Neural cell (in vitro differentiated cells): ENCODE measurements around the gene APBB2. TPM values are rescaled to one million over a fixed set of nuclear protein-coding genes. Genes with fewer than 3 reads are reported as not detected.

Experiments
- H2AFZ ChIP-seq: fragments of 200-600, 300-800 bp; sonication (generic), shearing (Covaris generic); 2 replicates; pipeline ENCODE4 v1.6.0; 2014; ENCODE audit warnings: low read depth, mild to moderate bottlenecking, antibody characterized with exemption, low read length, moderate library complexity
- H3F3A ChIP-seq: fragments of 200-600 bp; shearing (Covaris generic); 2 replicates; pipeline ENCODE4 v1.6.1; 2016; ENCODE audit warnings: mild to moderate bottlenecking, moderate library complexity, mixed read lengths, antibody characterized with exemption, low read length; ENCODE audit not compliant: insufficient read depth, poor library complexity, severe bottlenecking
- H3K27ac ChIP-seq: fragments of 200-600, 300-800 bp; sonication (generic), shearing (Covaris generic); 2 replicates; pipeline ENCODE4 v1.5.1; 2014; ENCODE audit warnings: mild to moderate bottlenecking, low read length, moderate library complexity
- H3K27me3 ChIP-seq: fragments of 300-800, 200-600 bp; sonication (generic), shearing (Covaris generic); 2 replicates; pipeline ENCODE4 v1.6.0; 2014; ENCODE audit warnings: mild to moderate bottlenecking, low read depth, low read length, moderate library complexity; ENCODE audit not compliant: insufficient read depth
- H3K36me3 ChIP-seq: fragments of 300-800, 200-600 bp; sonication (generic), shearing (Covaris generic); 2 replicates; pipeline ENCODE4 v1.5.1; 2014; ENCODE audit warnings: mild to moderate bottlenecking, antibody characterized with exemption, low read length, moderate library complexity; ENCODE audit not compliant: insufficient read depth
- H3K4me2 ChIP-seq: fragments of 300-800, 200-600 bp; sonication (generic), shearing (Covaris generic); 2 replicates; pipeline ENCODE4 v1.6.0; 2014; ENCODE audit warnings: mild to moderate bottlenecking, low read length
- H3K4me3 ChIP-seq: fragments of 300-800, 200-600 bp; sonication (generic), shearing (Covaris generic); 2 replicates; pipeline ENCODE4 v1.5.1; 2014; ENCODE audit warnings: mild to moderate bottlenecking, low read length, moderate library complexity
- H3K79me2 ChIP-seq: fragments of 200-600 bp; shearing (Covaris generic); replicated peaks from 2 replicates; pipeline ENCODE4 v1.6.0; 2014; ENCODE audit warnings: mild to moderate bottlenecking, low read length, moderate library complexity; ENCODE audit not compliant: insufficient read depth
- H3K9ac ChIP-seq: fragments of 300-800, 200-600 bp; sonication (generic), shearing (Covaris generic); 2 replicates; pipeline ENCODE4 v1.6.1; 2016; ENCODE audit warnings: mild to moderate bottlenecking, low read length, mixed read lengths
- H3K9me2 ChIP-seq: fragments of 200-600 bp; shearing (Covaris generic); 2 replicates; pipeline ENCODE4 v1.6.1; 2016; ENCODE audit warnings: mild to moderate bottlenecking, low read length, mixed read lengths; ENCODE audit not compliant: insufficient read depth
- H3K9me3 ChIP-seq: fragments of 200-600, 300-800 bp; sonication (generic), shearing (Covaris generic); 2 replicates; pipeline ENCODE4 v1.6.1; 2016; ENCODE audit warnings: mild to moderate bottlenecking, mixed run types, low read length, moderate library complexity, mixed read lengths
- H4K20me1 ChIP-seq: fragments of 200-600 bp; shearing (Covaris generic); 2 replicates; pipeline ENCODE4 v1.6.1; 2016; ENCODE audit warnings: mild to moderate bottlenecking, mixed run types; ENCODE audit not compliant: insufficient read depth
- CTCF ChIP-seq: fragments of 450-650 bp; IDR thresholded peaks from 2 replicates; pipeline ENCODE4 v1.5.1; 2014; ENCODE audit warnings: antibody characterized with exemption, mild to moderate bottlenecking, moderate library complexity; ENCODE audit not compliant: poor library complexity, severe bottlenecking
- EP300 ChIP-seq: fragments of 450-650 bp; conservative IDR thresholded peaks from 2 replicates; pipeline ENCODE4 v1.6.1; 2014; ENCODE audit warnings: antibody characterized with exemption, mild to moderate bottlenecking, moderate library complexity; ENCODE audit not compliant: poor library complexity, severe bottlenecking
- EZH2 ChIP-seq: fragments of 200-600, 300-800 bp; shearing (Covaris generic), sonication (generic); IDR thresholded peaks from 2 replicates; pipeline ENCODE4 v1.6.1; 2014; ENCODE audit warnings: antibody characterized with exemption, low read length, borderline replicate concordance, mild to moderate bottlenecking; ENCODE audit not compliant: insufficient read depth, poor library complexity, severe bottlenecking
- MXI1 ChIP-seq: fragments of 450-650 bp; conservative IDR thresholded peaks from 2 replicates; pipeline ENCODE4 v1.6.1; 2014; ENCODE audit warnings: antibody characterized with exemption, mild to moderate bottlenecking; ENCODE audit not compliant: poor library complexity, severe bottlenecking
- POLR2AphosphoS5 ChIP-seq: IDR thresholded peaks from 2 replicates; pipeline ENCODE4 v1.6.1; 2012
- RAD21 ChIP-seq: fragments of 450-650 bp; conservative IDR thresholded peaks from 2 replicates; pipeline ENCODE4 v1.6.1; 2014; ENCODE audit warnings: antibody characterized with exemption, mild to moderate bottlenecking, moderate library complexity
- REST ChIP-seq: IDR thresholded peaks from 2 replicates; pipeline ENCODE4 v1.6.1; 2012; ENCODE audit warnings: borderline replicate concordance
- SMC3 ChIP-seq: fragments of 450-650 bp; conservative IDR thresholded peaks from 2 replicates; pipeline ENCODE4 v1.6.1; 2014; ENCODE audit warnings: antibody characterized with exemption, mild to moderate bottlenecking, moderate library complexity; ENCODE audit not compliant: poor library complexity
- TAF1 ChIP-seq: IDR thresholded peaks from 2 replicates; pipeline ENCODE4 v1.6.1; 2012; ENCODE audit warnings: low read depth
- polyA plus RNA-seq: library from polyadenylated mRNA; depleted of rRNA; stranded (reverse); fragments of >200 nt; gene quantifications from 2 replicates; pipeline ENCODE4 v1.2.3, GENCODE V29; 2014

The APBB2 gene
- polyA plus RNA-seq, 1 donor from 2014 or later, result 41.9 TPM

GRCh38 chr4:40874331-40874730 is 340.0 kb downstream of the APBB2 start:
- Histone ChIP-seq H3K4me3 (no peak overlapping the region), H3K4me2 (no peak overlapping the region), H3K36me3 (no peaks in the 10 kb centered on the region), H3K79me2 (no peaks in the 10 kb centered on the region), H3K9ac (no peak overlapping the region), H2AFZ (no peak overlapping the region), H3F3A (no peaks in the 10 kb centered on the region), H4K20me1 (no peaks in the 10 kb centered on the region), H3K27me3 (no peaks in the 10 kb centered on the region), H3K27ac (no peak overlapping the region), H3K9me3 (no peaks in the 10 kb centered on the region), H3K9me2 (no peaks in the 10 kb centered on the region)
- TF ChIP-seq RAD21, result no peak

- no peaks in the 10 kb centered on the region for H3K9me3 ChIP-seq
- no peak overlapping the region for H2AFZ ChIP-seq
- H3K36me3 ChIP-seq, result no peaks in the 10 kb centered on the region
- no peak overlapping the region for H3K4me2 ChIP-seq
- H3F3A ChIP-seq, result no peaks in the 10 kb centered on the region
- TF ChIP-seq REST, result no peak
- TF ChIP-seq CTCF, result no peak
- no peak for TF ChIP-seq MXI1
- no peak for TF ChIP-seq EZH2
- TF ChIP-seq SMC3, result no peak
- peak; percentile 75 for TF ChIP-seq POLR2AphosphoS5
- TF ChIP-seq TAF1, result no peak
- no peak for TF ChIP-seq RAD21
- TF ChIP-seq EP300, result peak; percentile 95
- no peaks in the 10 kb centered on the region for H3K9me2 ChIP-seq
- no peak overlapping the region for H3K4me3 ChIP-seq
- H3K27ac ChIP-seq, result peak overlapping the region; percentile 62
- H4K20me1 ChIP-seq, result no peaks in the 10 kb centered on the region
- no peak overlapping the region for H3K9ac ChIP-seq
- no peaks in the 10 kb centered on the region for H3K27me3 ChIP-seq
- H3K79me2 ChIP-seq, result no peaks in the 10 kb centered on the region
Measured at GRCh38 chr4:40871695-40872250, 342.6 kb downstream of the APBB2 start.

- H3K36me3 ChIP-seq, result no peaks in the 10 kb centered on the region
- no peaks in the 10 kb centered on the region for H3K9me2 ChIP-seq
- no peaks in the 10 kb centered on the region for H4K20me1 ChIP-seq
- H3K4me3 ChIP-seq, result no peak overlapping the region
- H3F3A ChIP-seq, result no peaks in the 10 kb centered on the region
- TF ChIP-seq CTCF (no peak), EZH2 (no peak), SMC3 (no peak), EP300 (no peak), TAF1 (no peak), RAD21 (no peak), MXI1 (no peak), POLR2AphosphoS5 (no peak), REST (no peak)
- H3K79me2 ChIP-seq, result no peaks in the 10 kb centered on the region
- H3K27ac ChIP-seq, result no peak overlapping the region
- H2AFZ ChIP-seq, result no peak overlapping the region
- no peak overlapping the region for H3K4me2 ChIP-seq
- no peaks in the 10 kb centered on the region for H3K27me3 ChIP-seq
- no peak overlapping the region for H3K9ac ChIP-seq
- no peaks in the 10 kb centered on the region for H3K9me3 ChIP-seq
Measured at GRCh38 chr4:40870150-40870549, 344.2 kb downstream of the APBB2 start.
